T-helper 9 cell (primary cell): ENCODE results near the gene DESI1.

Experiments
- DNase-seq: peaks from one replicate; pipeline ENCODE4 v3.0.0-alpha.2; 2020

Gene DESI1

GRCh38 chr22:41557401-41558240 lies 63.2 kb downstream of the DESI1 start:
- no peak for DNase-seq

- no peak for DNase-seq
These were observed 64.3 kb downstream of the DESI1 start for GRCh38 chr22:41556561-41556960.

- DNase-seq, result no peak
These were observed 65.4 kb downstream of the DESI1 start for GRCh38 chr22:41555325-41555982.

GRCh38 chr22:41551877-41552582 lies 68.8 kb downstream of the DESI1 start:
- DNase-seq, result no peak

GRCh38 chr22:41550952-41551491 lies 69.8 kb downstream of the DESI1 start:
- no peak for DNase-seq

DNA sequence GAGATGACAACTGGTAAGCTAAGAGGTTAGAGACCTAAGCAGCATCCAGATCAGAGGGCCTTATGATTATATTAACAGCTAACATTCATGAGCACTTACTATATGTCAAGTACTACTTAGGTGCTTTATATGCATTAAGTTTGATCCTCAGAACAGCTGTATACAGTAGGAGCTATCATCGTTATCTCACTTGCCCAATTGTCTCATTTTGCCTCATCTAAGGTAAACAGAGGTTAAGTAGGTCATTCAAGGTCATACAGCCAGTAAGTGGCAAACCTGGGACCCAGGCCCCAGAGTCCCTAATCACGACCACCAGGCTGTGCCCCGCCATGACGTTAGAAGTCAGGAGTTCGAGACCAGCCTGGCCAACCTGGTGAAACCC lies 72.0 kb downstream of the DESI1 start:
- DNase-seq, result no peak
